ENCODE data around the gene KCNC4.

KCNC4 gene

GRCh38 chr1:110259770-110260169 lies 49.7 kb downstream of the KCNC4 start:
- no peak for DNase-seq

Data from activated naive CD4-positive, alpha-beta T cell treated with Interleukin-2 at 50 U/mL for 16 hours (primary cell).